Measurements from ENCODE around the gene NDUFB11. TPM values are rescaled to one million over a fixed set of nuclear protein-coding genes. Genes with fewer than 3 reads are reported as not detected.

Gene NDUFB11
- total RNA-seq, 1 donor, result 43.1 TPM

DNA sequence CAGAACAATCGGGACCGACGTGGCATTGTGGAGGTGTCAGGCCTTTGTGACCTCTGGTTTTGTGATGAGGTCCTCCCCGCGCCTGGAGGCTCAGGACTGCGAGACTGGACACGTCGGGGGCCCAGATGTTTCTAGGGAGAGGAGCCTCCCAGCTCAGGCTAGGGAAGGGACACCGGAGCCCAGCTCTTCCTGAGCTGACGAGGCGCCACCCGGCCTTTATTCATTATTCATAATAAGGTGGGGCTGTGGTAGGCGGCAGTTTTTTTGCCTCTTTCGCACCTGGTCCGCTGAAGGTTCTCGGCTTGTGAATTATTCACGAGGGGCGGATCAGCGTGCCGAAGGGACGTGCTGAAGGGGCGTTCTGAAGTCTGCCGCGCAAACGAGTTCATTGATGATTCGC is 46.8 kb upstream of the NDUFB11 start:
- Histone ChIP-seq H3K4me1 (ENCODE audit: insufficient read depth, low read length) (peaks cover 29% of the 10 kb centered on the region), H2AFZ (ENCODE audit: low read length) (peak overlapping the region; percentile 67), H3K4me3 (ENCODE audit: insufficient read depth, low read length) (peak overlapping the region; percentile 76), H3K9me3 (ENCODE audit: low read depth, low read length) (no peaks in the 10 kb centered on the region), H3K27ac (ENCODE audit: low read depth, low read length) (peak overlapping the region; percentile 19), H3K4me2 (ENCODE audit: insufficient read depth, low read length) (peak overlapping the region; percentile 81), H3K79me2 (ENCODE audit: insufficient read depth, low read length) (peaks cover 36% of the 10 kb centered on the region), H3K27me3 (ENCODE audit: insufficient read depth, low read length) (peaks cover 3% of the 10 kb centered on the region), H4K20me1 (ENCODE audit: insufficient read depth, low read length) (peaks cover 16% of the 10 kb centered on the region), H3K36me3 (ENCODE audit: insufficient read depth, low read length) (no peaks in the 10 kb centered on the region)
- TF ChIP-seq, protein P1, sequence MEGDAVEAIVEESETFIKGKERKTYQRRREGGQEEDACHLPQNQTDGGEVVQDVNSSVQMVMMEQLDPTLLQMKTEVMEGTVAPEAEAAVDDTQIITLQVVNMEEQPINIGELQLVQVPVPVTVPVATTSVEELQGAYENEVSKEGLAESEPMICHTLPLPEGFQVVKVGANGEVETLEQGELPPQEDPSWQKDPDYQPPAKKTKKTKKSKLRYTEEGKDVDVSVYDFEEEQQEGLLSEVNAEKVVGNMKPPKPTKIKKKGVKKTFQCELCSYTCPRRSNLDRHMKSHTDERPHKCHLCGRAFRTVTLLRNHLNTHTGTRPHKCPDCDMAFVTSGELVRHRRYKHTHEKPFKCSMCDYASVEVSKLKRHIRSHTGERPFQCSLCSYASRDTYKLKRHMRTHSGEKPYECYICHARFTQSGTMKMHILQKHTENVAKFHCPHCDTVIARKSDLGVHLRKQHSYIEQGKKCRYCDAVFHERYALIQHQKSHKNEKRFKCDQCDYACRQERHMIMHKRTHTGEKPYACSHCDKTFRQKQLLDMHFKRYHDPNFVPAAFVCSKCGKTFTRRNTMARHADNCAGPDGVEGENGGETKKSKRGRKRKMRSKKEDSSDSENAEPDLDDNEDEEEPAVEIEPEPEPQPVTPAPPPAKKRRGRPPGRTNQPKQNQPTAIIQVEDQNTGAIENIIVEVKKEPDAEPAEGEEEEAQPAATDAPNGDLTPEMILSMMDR (IDR thresholded peaks at IDR 0.05; ENCODE audit: extremely low read depth, low read depth, low read length), result no peak
- DNase-seq (ENCODE audit: insufficient read length, low spot score, missing footprints), result peak; percentile 60

DNA sequence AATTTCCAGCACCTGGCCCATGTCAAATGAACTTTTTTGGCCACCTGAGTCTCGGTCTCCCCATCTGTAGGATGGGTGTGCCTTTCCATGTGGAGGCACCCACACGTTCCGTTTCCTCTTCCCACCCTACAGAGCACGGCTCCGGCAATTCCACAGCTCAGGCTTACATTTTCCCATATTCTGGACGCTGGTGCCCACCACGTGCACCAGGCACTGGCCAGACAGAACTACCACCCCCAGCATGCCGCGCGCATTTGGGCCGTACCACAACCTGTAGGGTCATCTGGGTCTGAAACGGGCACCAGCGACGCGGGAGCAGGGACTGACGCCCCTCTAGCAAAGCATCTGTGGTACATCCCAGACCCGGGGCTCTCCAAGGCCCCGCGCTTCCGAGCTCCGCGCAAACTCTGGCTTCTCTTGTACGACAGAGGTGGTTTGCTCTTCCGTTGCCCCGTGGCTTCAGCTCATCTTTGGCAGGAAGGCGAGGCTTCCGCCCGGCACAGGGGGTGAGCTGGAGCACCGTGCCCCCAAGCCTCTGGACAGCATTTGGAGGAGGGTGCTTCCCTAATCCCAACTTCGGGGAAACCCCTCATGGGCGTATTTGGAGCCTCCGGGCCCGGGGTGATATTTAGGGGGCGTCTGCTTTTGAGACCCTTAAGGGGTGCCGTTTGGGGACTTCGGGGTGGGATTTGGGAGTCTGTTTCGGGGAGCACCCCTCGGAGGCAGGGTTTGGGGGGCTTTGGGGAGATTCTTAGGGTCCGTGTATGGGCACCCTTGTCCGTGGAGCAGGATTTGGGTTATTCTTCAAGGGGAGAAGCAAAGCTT is 46.2 kb upstream of the NDUFB11 start:
- peaks cover 22% of the 10 kb centered on the region for H3K4me1 ChIP-seq (ENCODE audit: insufficient read depth, low read length)
- H3K4me3 ChIP-seq (ENCODE audit: insufficient read depth, low read length), result peak overlapping the region; percentile 76
- peak overlapping the region; percentile 67 for H2AFZ ChIP-seq (ENCODE audit: low read length)
- peaks cover 3% of the 10 kb centered on the region for H3K36me3 ChIP-seq (ENCODE audit: insufficient read depth, low read length)
- peak overlapping the region; percentile 19 for H3K27ac ChIP-seq (ENCODE audit: low read depth, low read length)
- peak; percentile 98 for DNase-seq (ENCODE audit: insufficient read length, low spot score, missing footprints)
- peaks cover 30% of the 10 kb centered on the region for H3K79me2 ChIP-seq (ENCODE audit: insufficient read depth, low read length)
- H3K4me2 ChIP-seq (ENCODE audit: insufficient read depth, low read length), result peak overlapping the region; percentile 81
- peaks cover 9% of the 10 kb centered on the region for H4K20me1 ChIP-seq (ENCODE audit: insufficient read depth, low read length)
- no peaks in the 10 kb centered on the region for H3K9me3 ChIP-seq (ENCODE audit: low read depth, low read length)
- TF ChIP-seq, protein P1 (IDR thresholded peaks at IDR 0.05; ENCODE audit: extremely low read depth, low read depth, low read length), result no peak
- H3K27me3 ChIP-seq (ENCODE audit: insufficient read depth, low read length), result peaks cover 3% of the 10 kb centered on the region

DNA sequence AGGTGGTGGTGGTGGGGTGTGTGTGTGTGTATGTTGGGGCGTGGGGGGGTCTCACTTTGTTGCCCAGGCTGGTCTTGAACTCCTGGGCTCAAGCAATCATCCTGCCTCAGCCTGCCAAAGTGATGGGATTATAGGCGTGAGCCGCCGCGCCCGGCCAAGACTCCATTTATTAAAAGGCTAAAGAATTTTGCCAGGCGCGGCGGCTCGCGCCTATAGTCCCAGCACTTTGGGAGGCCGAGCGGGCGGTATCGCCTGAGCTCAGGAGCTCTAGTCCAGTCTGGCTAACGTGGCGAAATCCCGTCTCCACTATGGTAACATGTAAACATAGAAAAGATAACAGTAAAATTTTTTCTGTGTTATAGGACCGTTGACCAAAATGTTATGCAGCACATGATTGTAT is 45.4 kb upstream of the NDUFB11 start:
- Histone ChIP-seq H3K36me3 (ENCODE audit: insufficient read depth, low read length) (peaks cover 3% of the 10 kb centered on the region), H3K4me3 (ENCODE audit: insufficient read depth, low read length) (no peak overlapping the region), H3K27ac (ENCODE audit: low read depth, low read length) (no peak overlapping the region), H3K4me2 (ENCODE audit: insufficient read depth, low read length) (no peak overlapping the region), H3K9me3 (ENCODE audit: low read depth, low read length) (no peaks in the 10 kb centered on the region), H3K27me3 (ENCODE audit: insufficient read depth, low read length) (peaks cover 3% of the 10 kb centered on the region), H3K79me2 (ENCODE audit: insufficient read depth, low read length) (peaks cover 22% of the 10 kb centered on the region), H4K20me1 (ENCODE audit: insufficient read depth, low read length) (peaks cover 4% of the 10 kb centered on the region), H3K4me1 (ENCODE audit: insufficient read depth, low read length) (peaks cover 15% of the 10 kb centered on the region), H2AFZ (ENCODE audit: low read length) (no peak overlapping the region)
- TF ChIP-seq, protein P1 (IDR thresholded peaks at IDR 0.05; ENCODE audit: extremely low read depth, low read depth, low read length), result no peak
- DNase-seq (ENCODE audit: insufficient read length, low spot score, missing footprints), result no peak

DNA sequence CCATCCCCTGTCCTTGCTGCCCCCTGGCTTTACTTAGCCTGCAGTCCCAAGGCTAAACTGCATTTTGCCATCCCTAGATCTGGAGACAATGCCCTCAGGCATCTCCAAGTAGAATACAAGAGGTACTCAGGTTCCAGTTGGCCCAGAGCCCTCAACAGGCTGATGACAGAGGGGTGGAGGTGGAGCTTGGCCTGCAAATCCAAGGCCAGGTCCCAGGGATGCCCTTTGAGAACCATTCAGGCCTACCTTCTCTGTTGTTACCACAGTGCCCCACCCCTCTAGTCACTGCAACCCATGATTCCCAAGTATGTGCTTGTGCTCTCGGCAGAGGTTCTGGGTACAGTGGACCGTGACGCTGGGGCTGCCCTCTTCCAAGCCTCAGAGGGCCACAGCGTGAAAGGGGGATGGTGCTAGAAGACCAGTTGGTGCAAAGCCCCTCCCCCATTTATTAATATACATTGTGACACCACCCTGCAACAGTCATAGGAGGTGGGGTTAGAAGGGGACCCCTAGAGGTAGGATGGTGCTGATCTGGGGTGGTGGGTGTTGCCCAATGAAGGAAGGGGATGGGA is 42.7 kb upstream of the NDUFB11 start:
- Histone ChIP-seq H3K27me3 (ENCODE audit: insufficient read depth, low read length) (peaks cover 3% of the 10 kb centered on the region), H4K20me1 (ENCODE audit: insufficient read depth, low read length) (peaks cover 6% of the 10 kb centered on the region), H3K27ac (ENCODE audit: low read depth, low read length) (no peak overlapping the region), H3K4me3 (ENCODE audit: insufficient read depth, low read length) (no peak overlapping the region), H3K36me3 (ENCODE audit: insufficient read depth, low read length) (peaks cover 10% of the 10 kb centered on the region), H3K4me1 (ENCODE audit: insufficient read depth, low read length) (peaks cover 4% of the 10 kb centered on the region), H2AFZ (ENCODE audit: low read length) (no peak overlapping the region), H3K4me2 (ENCODE audit: insufficient read depth, low read length) (no peak overlapping the region), H3K9me3 (ENCODE audit: low read depth, low read length) (no peaks in the 10 kb centered on the region), H3K79me2 (ENCODE audit: insufficient read depth, low read length) (peaks cover 10% of the 10 kb centered on the region)
- TF ChIP-seq, protein P1 (IDR thresholded peaks at IDR 0.05; ENCODE audit: extremely low read depth, low read depth, low read length), result no peak
- peak; percentile 49 for DNase-seq (ENCODE audit: insufficient read length, low spot score, missing footprints)
